Activated T-cell treated with anti-CD3 and anti-CD28 coated beads for 4 hours (primary cell): ENCODE results near the gene VCX3A.
"Not testable (repeated sequence)": the region's sequence is repeated elsewhere in the genome, so short reads cannot be mapped to it uniquely, and the experiment has no call there.

Experiments used
- DNase-seq: peaks from one replicate; pipeline ENCODE4 v3.0.0-alpha.2; 2020

Gene VCX3A

DNA sequence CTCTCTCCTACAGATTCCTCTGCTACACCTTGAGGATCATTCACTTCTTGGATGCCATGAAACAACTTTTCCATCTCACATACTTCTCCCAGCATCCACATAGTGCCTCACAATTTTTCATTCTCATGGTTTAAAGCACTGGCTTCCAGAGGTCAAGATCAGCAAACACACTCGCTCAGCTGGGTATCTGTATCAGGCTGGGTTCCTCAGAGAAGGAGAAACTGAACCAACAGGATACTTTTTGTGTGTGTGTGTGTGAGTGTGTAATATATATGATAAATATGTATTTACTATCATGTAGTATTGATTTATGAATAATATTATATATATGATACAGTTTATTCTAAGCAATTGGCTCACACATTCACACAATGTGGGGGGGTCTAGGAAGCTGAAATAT lies at the start of gene VCX3A:
TSS of gene VCX3A (minus strand) at position 101 of the 400 bp plus-strand sequence. CDS start 621 bp downstream, outside the sequence.
- not testable (repeated sequence) for DNase-seq

DNA sequence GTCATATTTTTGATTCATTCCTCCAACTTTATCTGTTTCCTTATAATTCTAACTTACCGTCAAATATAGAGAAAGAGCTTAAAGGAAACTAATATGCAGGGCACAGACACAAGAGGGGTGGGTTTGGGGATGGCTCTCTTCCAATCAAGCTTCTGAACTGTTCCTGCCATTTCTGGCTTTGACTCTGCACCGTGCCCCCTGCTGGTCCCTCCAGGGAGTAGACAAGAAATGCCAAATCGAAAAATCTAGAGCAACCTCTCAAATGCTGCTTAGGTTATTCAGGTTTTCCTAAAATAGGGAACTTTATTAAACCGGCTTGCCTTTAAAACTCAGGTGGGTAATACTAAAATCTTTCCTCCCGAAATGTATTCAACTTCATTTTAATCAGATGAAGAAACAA lies 39.8 kb upstream of the VCX3A start:
- no peak for DNase-seq

DNA sequence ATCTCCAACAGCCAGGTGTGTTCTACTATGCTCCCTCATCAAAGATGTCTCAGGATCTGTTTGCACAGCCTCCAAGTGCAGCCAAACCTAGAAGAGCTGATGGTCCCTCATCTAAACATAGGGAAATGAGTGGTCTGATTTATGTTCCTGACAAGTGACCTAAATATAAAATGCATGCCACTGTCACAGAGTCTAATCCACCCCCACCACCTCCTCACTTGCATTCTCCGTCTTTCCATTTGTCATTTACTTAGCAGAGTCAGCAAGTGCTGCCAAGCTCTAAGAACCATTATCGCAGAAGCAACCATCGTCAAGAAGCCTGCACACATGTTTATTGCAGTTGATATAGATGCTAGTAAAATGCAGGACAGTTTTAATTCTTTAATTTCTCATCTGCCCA lies 33.1 kb upstream of the VCX3A start:
- DNase-seq, result no peak

DNA sequence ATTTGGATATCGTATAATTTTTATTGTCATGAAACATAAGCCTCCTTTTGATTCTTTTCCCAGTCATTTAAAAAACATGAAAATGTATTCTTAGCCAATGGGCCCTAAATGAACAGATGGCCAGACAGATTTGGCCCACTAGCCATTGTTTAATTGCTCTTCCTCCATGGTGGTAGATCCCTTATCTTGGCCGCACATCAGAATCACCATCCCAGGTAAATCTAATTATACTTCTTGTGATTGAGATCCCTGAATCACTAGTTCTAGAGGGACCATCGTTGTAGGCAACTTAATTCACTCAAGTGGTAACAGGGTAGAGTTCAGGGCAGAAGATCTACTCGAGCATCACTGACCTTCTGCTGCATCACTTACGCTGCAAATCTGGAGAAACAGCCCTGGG lies 24.1 kb upstream of the VCX3A start:
- no peak for DNase-seq

DNA sequence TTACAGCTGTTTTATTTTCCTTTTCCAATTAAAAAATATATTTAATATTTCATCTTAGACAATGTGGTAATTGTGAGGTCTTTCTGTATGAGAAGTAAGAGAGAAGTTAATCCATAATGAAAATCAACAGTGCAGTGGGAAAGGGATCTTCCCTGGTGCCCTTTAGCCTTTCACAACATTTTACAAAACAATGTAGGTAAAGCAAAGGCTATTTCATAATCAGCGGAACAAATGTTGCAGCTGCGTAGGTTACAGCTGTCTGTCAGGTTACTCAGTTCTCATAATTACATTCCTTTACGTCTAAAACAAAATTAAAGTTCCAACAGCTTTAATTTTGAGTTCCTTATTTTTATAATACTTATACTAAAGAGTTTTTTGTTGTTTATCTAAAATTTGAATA lies 22.8 kb upstream of the VCX3A start:
- DNase-seq, result no peak

DNA sequence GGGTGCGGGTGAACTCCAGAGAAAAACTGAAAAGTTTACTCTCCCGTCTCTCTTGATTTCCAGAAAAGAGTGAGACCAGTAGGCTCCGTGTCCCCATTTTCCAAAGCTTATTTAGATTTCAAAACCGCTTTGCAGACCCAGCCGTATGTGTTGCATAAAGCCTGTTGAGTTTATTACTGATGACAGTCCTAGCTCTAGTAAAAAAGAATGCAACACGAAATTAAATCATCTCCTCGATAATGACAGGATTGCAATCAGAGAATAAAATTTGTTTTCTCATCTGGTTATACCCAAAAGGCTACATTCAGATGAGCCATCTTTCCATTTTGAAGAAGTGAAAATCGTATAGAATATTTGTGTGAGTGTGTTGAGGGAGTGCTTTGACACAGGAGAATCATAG lies 16.1 kb upstream of the VCX3A start:
- no peak for DNase-seq

DNA sequence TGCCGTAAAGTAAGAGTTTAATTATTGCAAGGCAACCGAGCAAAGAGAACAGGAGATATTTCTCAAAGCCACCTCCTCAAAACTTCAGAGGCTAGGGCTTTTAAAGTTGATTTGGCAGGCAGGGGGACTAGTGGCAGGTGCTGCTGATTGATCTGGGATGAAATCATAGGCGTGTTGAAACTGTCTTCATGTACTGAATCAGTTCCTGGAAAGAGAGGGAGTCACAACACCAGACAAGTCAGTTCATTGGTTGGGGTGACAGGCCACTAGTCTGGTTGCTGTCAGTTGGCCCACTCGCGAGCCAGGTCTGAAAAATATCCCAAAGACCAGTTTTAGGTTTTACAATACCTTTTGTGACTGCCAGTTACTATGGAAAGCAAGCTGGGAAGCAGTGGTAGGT lies 10.8 kb upstream of the VCX3A start:
- no peak for DNase-seq

DNA sequence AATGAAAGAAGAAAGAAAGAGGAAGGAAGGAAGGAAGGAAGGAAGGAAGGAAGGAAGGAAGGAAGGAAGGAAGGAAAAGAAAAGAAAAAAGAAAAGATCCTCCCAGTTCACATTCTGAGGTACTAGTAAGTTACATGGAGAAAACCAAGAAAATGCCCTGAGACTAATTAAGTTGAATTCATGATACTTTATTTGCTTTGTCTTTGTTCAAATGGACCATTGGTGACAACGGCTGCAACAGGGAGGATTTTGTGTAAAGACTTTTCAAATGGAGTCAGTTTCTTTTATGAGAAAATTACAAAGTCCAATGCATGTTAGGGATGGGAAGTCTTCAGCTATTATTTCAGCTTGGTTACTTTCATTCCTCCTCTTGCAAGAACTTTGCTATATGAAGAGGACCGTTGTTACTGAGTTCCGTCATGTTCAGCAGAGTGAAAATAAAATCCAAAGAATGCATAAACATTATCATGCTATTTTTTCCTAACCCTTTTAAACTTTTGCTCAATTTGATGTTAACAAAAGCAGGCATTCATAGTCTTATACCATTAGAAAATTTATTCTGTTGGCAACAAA lies 8.3 kb downstream of the VCX3A start:
- no peak for DNase-seq

DNA sequence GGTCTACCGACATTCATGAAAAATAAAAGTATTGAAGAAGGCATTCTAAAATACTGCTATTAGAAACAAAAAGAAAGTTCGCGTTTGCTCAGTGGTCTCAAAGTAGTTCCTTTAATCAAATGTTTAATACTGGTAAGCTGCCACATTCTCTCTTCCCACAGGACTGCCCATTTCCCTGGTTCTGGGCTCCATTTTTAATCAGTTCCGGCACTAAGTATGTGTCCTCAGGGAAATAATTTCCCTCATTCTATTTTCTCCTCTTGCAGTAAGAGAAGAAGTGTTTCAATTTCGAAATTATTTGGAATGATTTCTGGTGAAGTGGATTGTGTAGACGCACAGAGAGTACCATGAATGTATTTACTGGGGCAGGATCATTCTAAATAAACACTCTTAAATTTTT lies 17.5 kb downstream of the VCX3A start:
- DNase-seq, result no peak

DNA sequence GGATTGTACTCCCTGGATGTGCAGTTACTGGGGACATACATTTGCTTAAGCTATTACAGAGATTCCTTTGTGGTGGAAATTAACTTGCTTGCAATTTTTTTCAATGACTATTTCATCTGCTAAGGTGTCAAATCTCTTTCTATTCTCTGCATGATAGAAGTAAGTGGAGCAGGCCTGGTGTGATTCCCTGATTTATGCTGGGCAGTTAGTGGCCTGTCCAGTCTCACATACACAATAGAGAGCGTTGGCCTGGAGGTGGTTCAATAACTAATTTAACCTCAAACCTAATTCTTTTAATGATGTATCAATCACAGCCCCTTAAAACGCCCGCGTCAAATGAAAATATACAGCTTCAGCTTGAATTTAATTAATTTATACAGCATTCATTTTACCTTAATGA lies 28.5 kb downstream of the VCX3A start:
- DNase-seq, result no peak

DNA sequence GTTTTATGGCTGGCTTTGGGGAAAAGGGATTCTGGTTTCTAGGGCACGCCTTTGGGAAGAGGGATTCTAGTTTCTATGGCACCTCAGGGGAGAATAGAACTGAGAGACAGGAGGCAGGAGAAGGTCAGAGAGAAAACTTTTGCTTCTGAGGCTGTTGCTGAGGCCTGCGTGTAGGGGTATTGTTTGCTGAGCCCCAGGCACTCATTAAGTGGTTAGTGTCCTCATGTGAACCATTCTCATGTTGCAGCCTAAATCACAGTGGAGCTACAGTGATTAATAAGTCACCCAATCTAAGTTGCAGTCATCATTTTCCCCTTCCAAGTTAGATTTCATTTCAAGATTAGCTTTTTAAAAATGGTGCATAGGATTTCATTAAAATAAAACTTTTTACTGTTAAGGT lies 29.0 kb downstream of the VCX3A start:
- no peak for DNase-seq

DNA sequence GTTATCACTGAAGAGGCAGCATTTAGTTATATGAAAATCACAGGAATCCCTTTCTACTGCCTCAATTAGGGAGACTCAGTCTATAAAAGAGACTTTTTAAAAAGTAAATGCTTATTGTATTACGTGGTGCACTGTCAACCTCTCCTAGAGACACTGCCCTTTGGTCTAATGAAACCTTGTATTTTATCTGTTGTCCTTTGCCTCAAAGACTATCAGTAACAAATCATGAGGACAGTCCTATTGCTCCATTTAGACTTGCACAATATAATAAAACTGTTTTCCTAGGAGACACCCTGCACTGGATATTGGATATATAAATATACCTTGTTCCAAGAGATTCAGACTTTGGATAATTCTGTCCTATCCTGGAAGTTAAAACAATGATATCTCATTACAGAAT lies 34.2 kb downstream of the VCX3A start:
- no peak for DNase-seq

DNA sequence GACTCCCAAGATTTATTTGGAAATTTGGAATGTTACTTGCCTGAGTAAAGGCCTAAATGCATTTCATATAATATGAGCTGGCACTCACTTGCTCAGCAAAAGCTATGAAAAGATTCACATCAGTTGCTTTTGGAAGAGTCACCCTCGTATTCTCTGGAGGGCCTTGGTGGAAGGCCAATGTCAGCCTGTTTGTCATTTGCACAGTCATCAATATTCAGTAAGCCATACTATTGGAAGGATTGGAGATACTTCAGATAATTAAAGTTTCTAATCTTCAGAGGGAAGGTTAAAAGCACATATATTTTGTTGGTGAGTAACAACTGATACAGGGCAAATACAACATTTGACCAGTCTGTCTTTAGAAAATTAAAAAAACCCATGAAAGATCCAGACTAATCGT lies 36.6 kb downstream of the VCX3A start:
- no peak for DNase-seq
